Measurements from ENCODE around the gene LCE2A.

The LCE2A gene

GRCh38 chr1:152743371-152744145, 45.4 kb downstream of the LCE2A start:
- DNase-seq = no peak

GRCh38 chr1:152745289-152745704, 47.2 kb downstream of the LCE2A start:
- DNase-seq = no peak

GRCh38 chr1:152745765-152746444, 47.8 kb downstream of the LCE2A start:
- DNase-seq = no peak

- DNase-seq = no peak
Observed at GRCh38 chr1:152747831-152748230, 49.7 kb downstream of the LCE2A start.
